ENCODE measurements around the gene OBP2B.

DNA sequence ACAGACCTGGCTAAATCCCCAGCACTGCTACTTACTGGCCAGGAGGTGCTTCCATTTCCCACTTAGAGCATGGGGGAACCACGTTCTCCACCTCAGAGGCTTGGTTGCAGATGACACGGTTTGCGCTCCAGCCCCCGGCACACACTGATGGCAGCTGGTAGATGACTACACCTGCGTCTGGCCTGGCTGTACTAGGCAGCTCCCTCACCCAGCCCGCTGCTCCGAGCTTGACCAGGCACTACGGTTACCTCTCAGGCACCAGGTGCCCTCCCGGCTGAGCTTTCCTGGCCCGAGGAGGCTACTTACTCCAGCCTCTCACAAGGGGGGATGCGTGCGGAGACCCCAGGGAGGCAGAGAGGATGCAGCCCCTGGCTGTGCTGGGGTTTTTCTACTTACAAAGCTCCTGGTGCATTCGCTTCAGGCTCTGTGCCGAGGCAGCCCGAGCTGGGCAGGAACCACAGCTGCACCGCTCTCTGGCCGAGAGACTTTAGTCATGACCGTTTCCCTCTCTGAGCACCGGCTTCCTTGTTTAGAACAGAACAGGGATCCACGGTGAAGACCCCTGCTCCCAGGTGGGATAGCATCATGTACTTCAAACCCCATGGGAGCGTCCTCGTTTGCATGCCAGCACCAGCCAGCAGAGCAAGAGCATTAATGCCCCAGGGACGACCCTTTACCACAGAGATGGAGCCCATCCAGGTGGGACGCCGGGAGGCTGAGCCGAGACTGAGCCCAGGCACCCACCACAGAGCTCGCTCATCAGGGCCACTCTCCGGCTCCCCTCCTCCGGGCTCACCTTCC lies 37.7 kb downstream of the OBP2B start:
- TF ChIP-seq ZNF184 (CRISPR knock-in tag; IDR thresholded peaks at IDR 0.05): no peak
- no peak for TF ChIP-seq NFIC (IDR thresholded peaks at IDR 0.05)
- no peak for TF ChIP-seq TCFL5 (CRISPR knock-in tag; conservative IDR thresholded peaks at IDR 0.05)
- TF ChIP-seq FOXM1 (IDR thresholded peaks at IDR 0.05; ENCODE audit: low read depth): no peak
- no peak for TF ChIP-seq FOXM1 (CRISPR knock-in tag; IDR thresholded peaks at IDR 0.05; ENCODE audit: low read depth)
- TF ChIP-seq RAD21 (CRISPR knock-in tag; conservative IDR thresholded peaks at IDR 0.05 in 1 of 2, IDR thresholded peaks at IDR 0.05 in 1 of 2): no peak
- TF ChIP-seq SMAD1 (IDR thresholded peaks at IDR 0.05; ENCODE audit: low read depth, low read length, partially characterized antibody): no peak
- no peak for TF ChIP-seq CBFB (CRISPR knock-in tag; IDR thresholded peaks at IDR 0.05)
- no peak for TF ChIP-seq USF1 (CRISPR knock-in tag; IDR thresholded peaks at IDR 0.05)
- no peak for TF ChIP-seq SP1 (CRISPR knock-in tag; IDR thresholded peaks at IDR 0.05)
- no peak for TF ChIP-seq REST (IDR thresholded peaks at IDR 0.05; ENCODE audit: borderline replicate concordance)
- TF ChIP-seq REST (CRISPR knock-in tag; IDR thresholded peaks at IDR 0.05; ENCODE audit: low read depth): no peak
- TF ChIP-seq ZFP36 (IDR thresholded peaks at IDR 0.05; ENCODE audit: low read depth, low read length, partially characterized antibody): no peak

Data from K562 (cell line).